ENCODE data around the gene SEPTIN1. TPM values are rescaled to one million over a fixed set of nuclear protein-coding genes. Genes with fewer than 3 reads are reported as not detected.

SEPTIN1 gene
- total and polyA plus RNA-seq, 7 donors: 0.22 to 1.8 (median 0.51) TPM

GRCh38 chr16:30377050-30377811, 5.1 kb downstream of the SEPTIN1 start:
- Histone ChIP-seq H3K27ac (peak overlapping the region; percentile 97), H3K9me3 (no peaks in the 10 kb centered on the region), H3K4me3 (peak overlapping the region; percentile 71), H3K4me1 (peaks cover 42% of the 10 kb centered on the region), H3K27me3 (ENCODE audit: insufficient read depth in 3 of 3, low read length in 2 of 3) (no peaks in the 10 kb centered on the region), H3K36me3 (ENCODE audit: insufficient read depth in 1 of 2, low read depth in 1 of 2) (peaks cover 0 to 5% of the 10 kb centered on the region in 2 donors)
- ATAC-seq: no peak
- DNase-seq: no peak
- no peak for TF ChIP-seq CTCF (IDR thresholded peaks at IDR 0.05)
- WGBS, 3 donors: 23 to 38% (median 34%) methylated on average over 26 to 29 of the region's 29 CpGs
- intact Hi-C loops (cut with DNase I): no loop called here

- Histone ChIP-seq H3K9me3 (no peaks in the 10 kb centered on the region), H3K4me3 (peak overlapping the region; percentile 71), H3K27ac (peak overlapping the region; percentile 97), H3K4me1 (peaks cover 49% of the 10 kb centered on the region), H3K36me3 (ENCODE audit: insufficient read depth in 1 of 2, low read depth in 1 of 2) (peaks cover 0 to 5% of the 10 kb centered on the region in 2 donors), H3K27me3 (ENCODE audit: insufficient read depth in 3 of 3, low read length in 2 of 3) (no peaks in the 10 kb centered on the region)
- no peak for TF ChIP-seq CTCF (IDR thresholded peaks at IDR 0.05)
- ATAC-seq (no peak), DNase-seq (no peak)
- WGBS, 3 donors: 44 to 78% (median 51%) methylated on average over 8 of the region's 8 CpGs
- intact Hi-C loops (cut with DNase I): no loop called here
Observed at GRCh38 chr16:30376461-30376902, 5.9 kb downstream of the SEPTIN1 start.

DNA sequence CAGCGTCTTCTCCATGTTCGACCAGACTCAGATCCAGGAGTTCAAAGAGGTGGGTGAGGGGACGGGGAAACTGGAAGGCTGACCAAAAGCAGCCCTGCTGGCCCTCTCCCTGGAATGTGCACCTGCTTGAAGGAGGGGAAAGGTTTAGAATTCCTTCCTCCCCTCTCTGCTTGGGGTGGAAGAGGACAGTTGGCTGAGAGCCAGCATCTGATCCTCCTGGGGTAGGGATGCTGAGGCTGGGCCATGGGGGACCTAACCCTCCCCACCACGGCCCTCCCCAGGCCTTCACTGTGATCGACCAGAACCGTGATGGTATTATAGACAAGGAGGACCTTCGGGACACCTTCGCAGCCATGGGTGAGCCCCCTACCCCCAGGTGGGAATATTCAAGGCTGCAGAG, 6.5 kb downstream of the SEPTIN1 start:
- DNase-seq: peak in 1 of 2 donors; percentile 55
- H3K9me3 ChIP-seq: no peaks in the 10 kb centered on the region
- no peak for ATAC-seq
- TF ChIP-seq CTCF (IDR thresholded peaks at IDR 0.05): no peak
- H3K36me3 ChIP-seq (ENCODE audit: insufficient read depth in 1 of 2, low read depth in 1 of 2): peaks cover 0 to 5% of the 10 kb centered on the region in 2 donors
- peak overlapping the region; percentile 97 for H3K27ac ChIP-seq
- WGBS, 3 donors: 45 to 65% (median 60%) methylated on average over 8 of the region's 8 CpGs
- intact Hi-C loops (cut with DNase I): no loop called here
- peak overlapping the region; percentile 71 for H3K4me3 ChIP-seq
- peaks cover 53% of the 10 kb centered on the region for H3K4me1 ChIP-seq
- no peaks in the 10 kb centered on the region for H3K27me3 ChIP-seq (ENCODE audit: insufficient read depth in 3 of 3, low read length in 2 of 3)

- WGBS, 3 donors: 30 to 54% (median 40%) methylated on average over 6 of the region's 6 CpGs
- DNase-seq: peak in 1 of 2 donors; percentile 87
- no peak for TF ChIP-seq CTCF (IDR thresholded peaks at IDR 0.05)
- Histone ChIP-seq H3K27ac (peak within 1 kb of the TSS; percentile 97), H3K27me3 (ENCODE audit: insufficient read depth in 3 of 3, low read length in 2 of 3) (no peaks in the 10 kb centered on the region), H3K4me3 (peak within 1 kb of the TSS; percentile 71), H3K36me3 (ENCODE audit: insufficient read depth in 1 of 2, low read depth in 1 of 2) (peaks cover 0 to 5% of the 10 kb centered on the region in 2 donors), H3K9me3 (no peaks in the 10 kb centered on the region), H3K4me1 (peaks cover 53% of the 10 kb centered on the region)
- intact Hi-C loops (cut with DNase I): loop anchor here in 1 of 2 donors (5.0 kb wide), 1 partner anchor 33 kb away; the partner anchor contains the start of gene ZNF771
- ATAC-seq: peak in 2 of 4 donors; percentile 9 to 15
Observed at GRCh38 chr16:30374538-30374937, 7.8 kb downstream of the SEPTIN1 start, which contains the start of gene MYL11. Gene MYL11, plus strand, starts transcription at chr16:30374802. Its CDS starts 56 bp downstream, at chr16:30374858.
